Esophagus squamous epithelium (tissue), 4 donors: ENCODE measurements around the gene MAP4K1.
"Not testable (repeated sequence)": the region's sequence is repeated elsewhere in the genome, so short reads cannot be mapped to it uniquely, and the experiment has no call there.

Experiments used
- CTCF ChIP-seq, 6 experiments: fragments of 450-650 bp in 4 of 6; fragments of 200-600 bp in 2 of 6; sonication (generic) in 2 of 6; IDR thresholded peaks; one replicate each; pipeline ENCODE4 v1.5.1; 2016 to 2019; ENCODE audit warnings: antibody characterized with exemption in 6 of 6, mild to moderate bottlenecking in 4 of 6, moderate library complexity in 4 of 6
- POLR2A ChIP-seq, 4 donors: fragments of 450-650 bp; IDR thresholded peaks; one replicate each; pipeline ENCODE4 v1.6.1; 2017; ENCODE audit warnings: antibody characterized with exemption in 4 of 4, mild to moderate bottlenecking in 4 of 4, moderate library complexity in 3 of 4

- TF ChIP-seq POLR2A, CTCF (IDR thresholded peaks at IDR 0.05): not testable (repeated sequence)
These were observed 38.4 kb downstream of the MAP4K1 start for GRCh38 chr19:38579304-38579703.
